Measurements from ENCODE around the gene ZNF609. TPM values are rescaled to one million over a fixed set of nuclear protein-coding genes. Genes with fewer than 3 reads are reported as not detected.

The ZNF609 gene
- total and polyA plus RNA-seq, 2 of the 13 experiments (the other 11 are each of a cell fraction or from before 2014, with no cell fraction given), result 8.9 to 9.9 TPM

DNA sequence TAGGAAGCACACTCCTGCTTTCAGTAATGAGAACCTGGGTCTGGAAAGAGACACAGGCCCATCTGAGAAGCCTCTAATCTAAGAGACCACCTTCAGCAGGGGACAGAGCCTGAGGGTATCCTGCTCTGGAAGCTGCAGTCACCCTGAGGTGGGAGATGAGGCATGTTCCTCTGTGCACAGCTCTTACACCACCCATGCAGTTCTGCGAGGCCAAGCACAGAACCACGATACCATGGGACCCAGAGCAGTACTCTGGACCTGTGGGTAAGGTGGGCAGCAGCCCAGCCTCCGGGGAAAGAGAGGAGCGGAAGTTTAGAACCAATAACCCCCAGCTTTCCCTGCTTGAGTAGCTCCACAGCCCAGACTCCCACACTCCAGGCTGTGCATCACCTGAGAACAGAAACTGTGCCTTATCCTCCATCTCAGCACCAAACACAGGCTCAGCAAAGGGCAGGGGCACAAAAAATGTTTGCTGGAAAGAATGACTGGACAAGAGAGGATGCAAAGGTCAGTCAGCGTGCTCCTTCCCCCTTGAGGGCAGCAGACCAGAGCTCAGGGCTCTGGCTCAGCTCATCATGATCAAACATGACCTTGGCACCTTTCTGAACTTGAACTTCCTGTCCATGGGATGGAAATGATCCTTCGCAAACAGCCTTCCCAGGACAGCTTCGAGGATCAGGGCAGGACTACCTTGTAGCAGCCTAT lies 271.9 kb downstream of the ZNF609 start (continued):
- no peak for TF ChIP-seq PHF5A (CRISPR knock-in tag; IDR thresholded peaks at IDR 0.05; ENCODE audit: low read depth, unreplicated experiment)
- no peak for TF ChIP-seq HCFC1 (IDR thresholded peaks at IDR 0.05; ENCODE audit: low read depth, low read length)
- TF ChIP-seq ETV5 (CRISPR knock-in tag; IDR thresholded peaks at IDR 0.05; ENCODE audit: borderline replicate concordance), result peak; percentile 93; the same call in 1 of the 2 replicates
- no peak for TF ChIP-seq SETDB1 (CRISPR knock-in tag; IDR thresholded peaks at IDR 0.05; ENCODE audit: borderline replicate concordance)
- TF ChIP-seq MED8 (CRISPR knock-in tag; IDR thresholded peaks at IDR 0.05; ENCODE audit: insufficient replicate concordance), result no peak
- peak; percentile 64; the same call in 1 of the 2 replicates for TF ChIP-seq ESRRA (CRISPR knock-in tag; IDR thresholded peaks at IDR 0.05; ENCODE audit: low read depth)
- TF ChIP-seq SPEN (CRISPR knock-in tag; IDR thresholded peaks at IDR 0.05; ENCODE audit: low read depth), result no peak; the same call in 1 of the 2 replicates
- TF ChIP-seq, protein P1, sequence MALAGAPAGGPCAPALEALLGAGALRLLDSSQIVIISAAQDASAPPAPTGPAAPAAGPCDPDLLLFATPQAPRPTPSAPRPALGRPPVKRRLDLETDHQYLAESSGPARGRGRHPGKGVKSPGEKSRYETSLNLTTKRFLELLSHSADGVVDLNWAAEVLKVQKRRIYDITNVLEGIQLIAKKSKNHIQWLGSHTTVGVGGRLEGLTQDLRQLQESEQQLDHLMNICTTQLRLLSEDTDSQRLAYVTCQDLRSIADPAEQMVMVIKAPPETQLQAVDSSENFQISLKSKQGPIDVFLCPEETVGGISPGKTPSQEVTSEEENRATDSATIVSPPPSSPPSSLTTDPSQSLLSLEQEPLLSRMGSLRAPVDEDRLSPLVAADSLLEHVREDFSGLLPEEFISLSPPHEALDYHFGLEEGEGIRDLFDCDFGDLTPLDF (CRISPR knock-in tag; IDR thresholded peaks at IDR 0.05), result no peak
- TF ChIP-seq SAFB2 (CRISPR knock-in tag; IDR thresholded peaks at IDR 0.05; ENCODE audit: borderline replicate concordance, low read depth), result no peak
- no peak for TF ChIP-seq BHLHE40 (IDR thresholded peaks at IDR 0.05; ENCODE audit: low read length)
- TF ChIP-seq ZNF772 (CRISPR knock-in tag; IDR thresholded peaks at IDR 0.05), result no peak
- no peak for TF ChIP-seq ZNF441 (CRISPR knock-in tag; IDR thresholded peaks at IDR 0.05; ENCODE audit: borderline replicate concordance)
- TF ChIP-seq AGO1 (IDR thresholded peaks at IDR 0.05; ENCODE audit: low read depth, low read length, poor library complexity, severe bottlenecking), result no peak
- TF ChIP-seq, protein P2, sequence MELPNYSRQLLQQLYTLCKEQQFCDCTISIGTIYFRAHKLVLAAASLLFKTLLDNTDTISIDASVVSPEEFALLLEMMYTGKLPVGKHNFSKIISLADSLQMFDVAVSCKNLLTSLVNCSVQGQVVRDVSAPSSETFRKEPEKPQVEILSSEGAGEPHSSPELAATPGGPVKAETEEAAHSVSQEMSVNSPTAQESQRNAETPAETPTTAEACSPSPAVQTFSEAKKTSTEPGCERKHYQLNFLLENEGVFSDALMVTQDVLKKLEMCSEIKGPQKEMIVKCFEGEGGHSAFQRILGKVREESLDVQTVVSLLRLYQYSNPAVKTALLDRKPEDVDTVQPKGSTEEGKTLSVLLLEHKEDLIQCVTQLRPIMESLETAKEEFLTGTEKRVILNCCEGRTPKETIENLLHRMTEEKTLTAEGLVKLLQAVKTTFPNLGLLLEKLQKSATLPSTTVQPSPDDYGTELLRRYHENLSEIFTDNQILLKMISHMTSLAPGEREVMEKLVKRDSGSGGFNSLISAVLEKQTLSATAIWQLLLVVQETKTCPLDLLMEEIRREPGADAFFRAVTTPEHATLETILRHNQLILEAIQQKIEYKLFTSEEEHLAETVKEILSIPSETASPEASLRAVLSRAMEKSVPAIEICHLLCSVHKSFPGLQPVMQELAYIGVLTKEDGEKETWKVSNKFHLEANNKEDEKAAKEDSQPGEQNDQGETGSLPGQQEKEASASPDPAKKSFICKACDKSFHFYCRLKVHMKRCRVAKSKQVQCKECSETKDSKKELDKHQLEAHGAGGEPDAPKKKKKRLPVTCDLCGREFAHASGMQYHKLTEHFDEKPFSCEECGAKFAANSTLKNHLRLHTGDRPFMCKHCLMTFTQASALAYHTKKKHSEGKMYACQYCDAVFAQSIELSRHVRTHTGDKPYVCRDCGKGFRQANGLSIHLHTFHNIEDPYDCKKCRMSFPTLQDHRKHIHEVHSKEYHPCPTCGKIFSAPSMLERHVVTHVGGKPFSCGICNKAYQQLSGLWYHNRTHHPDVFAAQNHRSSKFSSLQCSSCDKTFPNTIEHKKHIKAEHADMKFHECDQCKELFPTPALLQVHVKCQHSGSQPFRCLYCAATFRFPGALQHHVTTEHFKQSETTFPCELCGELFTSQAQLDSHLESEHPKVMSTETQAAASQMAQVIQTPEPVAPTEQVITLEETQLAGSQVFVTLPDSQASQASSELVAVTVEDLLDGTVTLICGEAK (IDR thresholded peaks at IDR 0.05), result no peak
- TF ChIP-seq, protein P2 (CRISPR knock-in tag; IDR thresholded peaks at IDR 0.05), result peak; percentile 47; the same call in 1 of the 2 replicates
- TF ChIP-seq, protein P3, sequence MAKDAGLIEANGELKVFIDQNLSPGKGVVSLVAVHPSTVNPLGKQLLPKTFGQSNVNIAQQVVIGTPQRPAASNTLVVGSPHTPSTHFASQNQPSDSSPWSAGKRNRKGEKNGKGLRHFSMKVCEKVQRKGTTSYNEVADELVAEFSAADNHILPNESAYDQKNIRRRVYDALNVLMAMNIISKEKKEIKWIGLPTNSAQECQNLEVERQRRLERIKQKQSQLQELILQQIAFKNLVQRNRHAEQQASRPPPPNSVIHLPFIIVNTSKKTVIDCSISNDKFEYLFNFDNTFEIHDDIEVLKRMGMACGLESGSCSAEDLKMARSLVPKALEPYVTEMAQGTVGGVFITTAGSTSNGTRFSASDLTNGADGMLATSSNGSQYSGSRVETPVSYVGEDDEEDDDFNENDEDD (CRISPR knock-in tag; IDR thresholded peaks at IDR 0.05; ENCODE audit: borderline replicate concordance), result no peak
- TF ChIP-seq GPN1 (CRISPR knock-in tag; IDR thresholded peaks at IDR 0.05; ENCODE audit: borderline replicate concordance), result no peak
- TF ChIP-seq GTF3A (CRISPR knock-in tag; conservative IDR thresholded peaks at IDR 0.05), result no peak
- TF ChIP-seq NCOA1 (CRISPR knock-in tag; IDR thresholded peaks at IDR 0.05), result no peak
